HL-60 (cell line): Measurements from ENCODE around the gene MSI2.

Experiments
- POLR2AphosphoS5 ChIP-seq: IDR thresholded peaks from 2 replicates; pipeline ENCODE4 v1.6.1; 2012; ENCODE audit warnings: low read depth
- TF ChIP-seq, protein P1 (sequence below): IDR thresholded peaks from one replicate; pipeline ENCODE4 v1.5.1; 2011; ENCODE audit warnings: low read length, control low read depth, inconsistent platforms; ENCODE audit not compliant: insufficient read depth

DNA sequence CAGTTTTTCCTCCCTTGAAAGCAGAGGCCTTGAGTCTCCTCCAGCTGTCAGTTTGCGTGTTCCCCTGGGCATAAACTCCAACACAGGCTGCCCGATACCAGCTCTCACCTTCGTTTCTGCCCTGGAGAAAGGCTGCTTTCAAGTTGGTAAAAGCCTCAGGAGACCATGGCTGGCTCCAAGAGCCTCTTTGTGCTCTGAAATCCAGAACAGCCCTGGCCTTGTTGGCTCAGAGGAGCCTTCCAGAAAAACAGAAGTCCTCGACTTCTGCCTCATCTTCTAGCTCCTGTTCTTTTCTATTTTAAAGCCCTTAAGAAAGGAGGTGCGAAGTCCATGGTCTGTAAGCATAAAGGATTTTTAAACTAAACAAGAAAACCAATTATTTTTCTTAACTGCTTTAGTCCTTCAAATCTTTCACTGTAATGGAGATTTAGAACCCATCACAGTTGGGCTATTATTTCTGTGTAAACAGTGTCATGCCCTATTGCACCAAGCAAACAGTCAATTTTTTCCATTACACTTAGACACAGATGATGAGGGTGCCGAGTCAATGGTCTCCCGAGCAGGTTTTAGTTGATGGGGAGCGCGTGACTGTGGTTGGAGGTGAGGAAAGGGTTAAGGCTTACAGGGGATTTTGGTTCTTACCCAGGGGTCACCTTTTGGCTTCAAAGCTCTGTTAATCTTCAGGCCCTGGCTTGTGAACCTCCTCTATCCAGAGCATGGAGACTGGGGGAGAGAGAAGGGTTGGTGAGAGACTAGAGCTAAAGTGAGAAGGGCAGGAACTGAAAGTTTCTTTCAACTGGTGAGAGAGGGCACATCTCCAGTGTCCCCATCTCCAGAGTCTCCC lies 212.8 kb downstream of the MSI2 start:
- TF ChIP-seq, protein P1, sequence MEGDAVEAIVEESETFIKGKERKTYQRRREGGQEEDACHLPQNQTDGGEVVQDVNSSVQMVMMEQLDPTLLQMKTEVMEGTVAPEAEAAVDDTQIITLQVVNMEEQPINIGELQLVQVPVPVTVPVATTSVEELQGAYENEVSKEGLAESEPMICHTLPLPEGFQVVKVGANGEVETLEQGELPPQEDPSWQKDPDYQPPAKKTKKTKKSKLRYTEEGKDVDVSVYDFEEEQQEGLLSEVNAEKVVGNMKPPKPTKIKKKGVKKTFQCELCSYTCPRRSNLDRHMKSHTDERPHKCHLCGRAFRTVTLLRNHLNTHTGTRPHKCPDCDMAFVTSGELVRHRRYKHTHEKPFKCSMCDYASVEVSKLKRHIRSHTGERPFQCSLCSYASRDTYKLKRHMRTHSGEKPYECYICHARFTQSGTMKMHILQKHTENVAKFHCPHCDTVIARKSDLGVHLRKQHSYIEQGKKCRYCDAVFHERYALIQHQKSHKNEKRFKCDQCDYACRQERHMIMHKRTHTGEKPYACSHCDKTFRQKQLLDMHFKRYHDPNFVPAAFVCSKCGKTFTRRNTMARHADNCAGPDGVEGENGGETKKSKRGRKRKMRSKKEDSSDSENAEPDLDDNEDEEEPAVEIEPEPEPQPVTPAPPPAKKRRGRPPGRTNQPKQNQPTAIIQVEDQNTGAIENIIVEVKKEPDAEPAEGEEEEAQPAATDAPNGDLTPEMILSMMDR, result no peak
- TF ChIP-seq POLR2AphosphoS5, result no peak
